Subcutaneous abdominal adipose tissue (tissue), 5 donors: Measurements from ENCODE around the gene RPL26.
A peak's percentile ranks its signal among the peaks of the same experiment; 100 is the strongest.
"Not testable (repeated sequence)": the region's sequence is repeated elsewhere in the genome, so short reads cannot be mapped to it uniquely, and the experiment has no call there.

Experiments used
- H3K27ac ChIP-seq: one replicate; pipeline ENCODE4 v1.7.0; 2013; ENCODE audit warnings: low read depth, mild to moderate bottlenecking, inconsistent platforms, low read length, moderate library complexity
- H3K27me3 ChIP-seq, 5 donors: one replicate each; pipeline ENCODE4 v1.7.0; 2013; ENCODE audit warnings: low read length in 5 of 5, inconsistent platforms in 1 of 5; ENCODE audit not compliant: control insufficient read depth in 5 of 5, insufficient read depth in 4 of 5
- H3K36me3 ChIP-seq, 5 donors: one replicate each; pipeline ENCODE4 v1.7.0; 2013; ENCODE audit warnings: low read length in 5 of 5; ENCODE audit not compliant: control insufficient read depth in 5 of 5, insufficient read depth in 5 of 5
- H3K4me1 ChIP-seq, 5 donors: one replicate each; pipeline ENCODE4 v1.7.0; 2013; ENCODE audit warnings: low read length in 5 of 5, mild to moderate bottlenecking in 3 of 5, moderate library complexity in 1 of 5; ENCODE audit not compliant: control insufficient read depth in 5 of 5, insufficient read depth in 5 of 5
- H3K4me3 ChIP-seq, 5 donors: one replicate each; pipeline ENCODE4 v1.7.0; 2013; ENCODE audit warnings: low read length in 5 of 5, low read depth in 1 of 5
- H3K9ac ChIP-seq, 5 donors: one replicate each; pipeline ENCODE4 v1.7.0; 2013; ENCODE audit warnings: low read length in 5 of 5, mild to moderate bottlenecking in 4 of 5, moderate library complexity in 3 of 5
- H3K9me3 ChIP-seq, 5 donors: one replicate each; pipeline ENCODE4 v1.7.0; 2013; ENCODE audit warnings: low read length in 5 of 5; ENCODE audit not compliant: control insufficient read depth in 5 of 5
- donor health status: healthy.
- donor health status: healthy.
- donor health status: healthy.
- donor health status: healthy.
- donor health status: healthy.

RPL26 gene

GRCh38 chr17:8384801-8385378 lies 1.9 kb upstream of the RPL26 start:
- no peak overlapping the region for H3K27ac ChIP-seq
- H3K4me3 ChIP-seq, result peak overlapping the region in 1 of 5 donors; percentile 12
- H3K9ac ChIP-seq, result no peak overlapping the region
- no peaks in the 10 kb centered on the region for H3K27me3 ChIP-seq
- peaks cover 9 to 18% (median 16%) of the 10 kb centered on the region in 5 donors for H3K36me3 ChIP-seq
- H3K9me3 ChIP-seq, result no peaks in the 10 kb centered on the region
- peaks cover 10 to 48% (median 42%) of the 10 kb centered on the region in 5 donors for H3K4me1 ChIP-seq

- Histone ChIP-seq H3K36me3 (peaks cover 20 to 39% (median 36%) of the 10 kb centered on the region in 5 donors), H3K27ac (peak overlapping the region; percentile 69), H3K4me1 (peaks cover 10 to 50% (median 44%) of the 10 kb centered on the region in 5 donors), H3K4me3 (peak overlapping the region; percentile 87 to 97 (median 91)), H3K9ac (peak overlapping the region; percentile 81 to 93 (median 88)), H3K27me3 (no peaks in the 10 kb centered on the region), H3K9me3 (no peaks in the 10 kb centered on the region)
These were observed 182 bp downstream of the RPL26 start for GRCh38 chr17:8382880-8383142.

GRCh38 chr17:8382052-8382879 lies 727 bp downstream of the RPL26 start:
- H3K9ac ChIP-seq, result peak overlapping the region; percentile 81 to 93 (median 88)
- no peaks in the 10 kb centered on the region for H3K27me3 ChIP-seq
- peaks cover 20 to 42% (median 41%) of the 10 kb centered on the region in 5 donors for H3K36me3 ChIP-seq
- H3K4me3 ChIP-seq, result peak overlapping the region; percentile 87 to 97 (median 91)
- peak overlapping the region; percentile 69 for H3K27ac ChIP-seq
- no peaks in the 10 kb centered on the region for H3K9me3 ChIP-seq
- H3K4me1 ChIP-seq, result peaks cover 10 to 50% (median 44%) of the 10 kb centered on the region in 5 donors

- Histone ChIP-seq H3K4me1 (peaks cover 12 to 66% (median 59%) of the 10 kb centered on the region in 5 donors), H3K9ac (no peak overlapping the region), H3K4me3 (no peak overlapping the region), H3K27me3 (no peaks in the 10 kb centered on the region), H3K27ac (no peak overlapping the region), H3K9me3 (no peaks in the 10 kb centered on the region), H3K36me3 (peaks cover 20 to 47% (median 43%) of the 10 kb centered on the region in 5 donors)
These were observed 2.9 kb downstream of the RPL26 start for GRCh38 chr17:8380049-8380448.

- Histone ChIP-seq H3K4me1 (peaks cover 10 to 49% (median 47%) of the 10 kb centered on the region in 5 donors), H3K36me3 (peaks cover 20 to 47% (median 43%) of the 10 kb centered on the region in 5 donors)
These were observed 4.9 kb downstream of the RPL26 start for GRCh38 chr17:8378117-8378516.

GRCh38 chr17:8377422-8377821 lies 5.6 kb downstream of the RPL26 start:
- Histone ChIP-seq H3K27ac (peak overlapping the region; percentile 86), H3K9me3 (no peaks in the 10 kb centered on the region), H3K9ac (no peak overlapping the region), H3K4me3 (no peak overlapping the region), H3K4me1 (peaks cover 10 to 47% (median 45%) of the 10 kb centered on the region in 5 donors), H3K36me3 (peaks cover 20 to 47% (median 43%) of the 10 kb centered on the region in 5 donors), H3K27me3 (no peaks in the 10 kb centered on the region)

More at GRCh38 chr17:8378117-8378516, 4.9 kb downstream of the RPL26 start:
- not testable (repeated sequence) for H3K27ac ChIP-seq, H3K9ac ChIP-seq, H3K27me3 ChIP-seq, H3K9me3 ChIP-seq, H3K4me3 ChIP-seq

- peak within 1 kb of the TSS; percentile 93 to 97 (median 93) for H3K9ac ChIP-seq
- no peaks in the 10 kb centered on the region for H3K9me3 ChIP-seq
- peak within 1 kb of the TSS; percentile 84 to 96 (median 96) for H3K4me3 ChIP-seq
- peaks cover 5 to 43% (median 35%) of the 10 kb centered on the region in 5 donors for H3K4me1 ChIP-seq
- peaks cover 20 to 46% (median 41%) of the 10 kb centered on the region in 5 donors for H3K36me3 ChIP-seq
- H3K27me3 ChIP-seq, result no peaks in the 10 kb centered on the region
- peak within 1 kb of the TSS; percentile 86 for H3K27ac ChIP-seq
These were observed 6.5 kb downstream of the RPL26 start, which contains the start of gene KRABD2 for GRCh38 chr17:8376271-8377067. TSS of gene KRABD2 (minus strand) at chr17:8376704.

- Histone ChIP-seq H3K9me3 (no peaks in the 10 kb centered on the region), H3K4me1 (peaks cover 3 to 40% (median 29%) of the 10 kb centered on the region in 5 donors), H3K27ac (peak overlapping the region; percentile 86), H3K4me3 (peak overlapping the region; percentile 84 to 96 (median 96)), H3K36me3 (peaks cover 20 to 42% (median 37%) of the 10 kb centered on the region in 5 donors), H3K9ac (peak overlapping the region; percentile 93 to 97 (median 93)), H3K27me3 (no peaks in the 10 kb centered on the region)
These were observed 7.2 kb downstream of the RPL26 start for GRCh38 chr17:8375738-8376259.

GRCh38 chr17:8373856-8374255 lies 9.1 kb downstream of the RPL26 start:
- H3K9me3 ChIP-seq, H3K27me3 ChIP-seq, H3K27ac ChIP-seq, H3K4me3 ChIP-seq, H3K9ac ChIP-seq: not testable (repeated sequence)
- Histone ChIP-seq H3K36me3 (peaks cover 14 to 36% (median 30%) of the 10 kb centered on the region in 5 donors), H3K4me1 (peaks cover 3 to 33% (median 19%) of the 10 kb centered on the region in 5 donors)
